HPDE6-E6E7 (cell line): Measurements from ENCODE around the gene AZGP1.
"Not testable (repeated sequence)": the region's sequence is repeated elsewhere in the genome, so short reads cannot be mapped to it uniquely, and the experiment has no call there.

Experiments
- DNase-seq: peaks from one replicate; pipeline ENCODE4 v3.0.0; 2011; ENCODE audit warnings: missing footprints; ENCODE audit errors: extremely low spot score

Gene AZGP1

DNA sequence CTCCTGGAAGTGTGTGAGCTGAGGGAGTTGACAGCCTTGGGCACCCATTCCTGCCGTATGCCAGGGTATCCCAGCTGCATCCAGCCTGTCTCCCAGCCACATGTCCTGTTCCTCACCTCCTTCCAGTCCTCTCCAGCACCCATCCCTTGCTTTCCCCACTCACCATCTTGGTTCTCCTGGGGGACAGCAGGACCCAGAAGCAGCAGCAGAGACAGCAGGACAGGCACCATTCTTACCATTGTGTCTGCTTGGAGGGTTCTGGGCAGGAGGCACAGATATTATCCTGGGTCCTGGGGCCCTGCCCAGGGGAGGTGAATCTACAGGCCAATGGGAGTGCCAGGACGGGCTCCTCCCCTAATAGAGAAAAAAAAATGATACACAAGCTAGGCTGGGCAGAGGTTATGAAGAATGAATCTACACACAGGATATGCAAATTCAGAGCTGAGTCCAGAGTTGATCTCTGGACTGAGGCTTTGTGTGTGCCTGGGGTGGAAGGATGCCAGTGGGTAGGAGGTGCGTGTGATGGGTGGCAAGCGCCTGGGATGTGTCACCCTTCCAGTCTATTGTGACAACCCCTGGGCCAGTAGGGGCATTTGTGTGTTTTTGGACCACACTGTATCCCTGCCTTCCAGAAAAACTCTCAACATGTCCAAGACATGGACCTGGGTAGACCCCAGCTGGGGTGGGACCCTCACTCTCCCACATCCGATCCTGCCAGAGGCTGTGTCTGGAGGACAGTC, at the start of gene AZGP1:
TSS of gene AZGP1 (minus strand) at position 250 of the 740 bp plus-strand sequence. CDS start at position 239, 11 bp downstream.
- no peak for DNase-seq

- DNase-seq: no peak
Observed at GRCh38 chr7:100024020-100024619, 48.3 kb upstream of the AZGP1 start.

DNA sequence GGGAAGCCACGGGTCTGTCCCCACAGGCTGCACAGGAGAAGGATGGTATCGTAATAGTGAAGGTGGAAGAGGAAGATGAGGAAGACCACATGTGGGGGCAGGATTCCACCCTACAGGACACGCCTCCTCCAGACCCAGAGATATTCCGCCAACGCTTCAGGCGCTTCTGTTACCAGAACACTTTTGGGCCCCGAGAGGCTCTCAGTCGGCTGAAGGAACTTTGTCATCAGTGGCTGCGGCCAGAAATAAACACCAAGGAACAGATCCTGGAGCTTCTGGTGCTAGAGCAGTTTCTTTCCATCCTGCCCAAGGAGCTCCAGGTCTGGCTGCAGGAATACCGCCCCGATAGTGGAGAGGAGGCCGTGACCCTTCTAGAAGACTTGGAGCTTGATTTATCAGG, 47.7 kb upstream of the AZGP1 start:
- no peak for DNase-seq

DNA sequence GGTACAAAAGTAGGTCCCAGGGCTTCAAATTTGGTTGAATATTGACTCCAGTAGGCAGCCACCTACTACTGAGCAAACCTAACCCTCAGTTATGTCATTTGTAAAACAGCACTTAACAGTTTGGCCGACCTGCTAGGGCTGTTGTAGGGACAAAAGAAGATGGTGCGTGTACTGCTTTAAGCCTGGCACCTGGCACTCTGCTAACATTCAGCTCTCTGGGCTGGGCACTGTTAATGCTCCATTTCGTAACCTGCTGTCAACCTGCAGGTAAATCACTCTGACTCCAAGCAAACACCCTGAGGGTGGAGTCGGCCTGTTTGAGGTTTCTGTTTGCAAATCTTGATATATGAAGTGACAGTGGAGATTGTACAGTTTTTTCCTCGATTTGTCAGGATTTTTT, 46.8 kb upstream of the AZGP1 start:
- DNase-seq: no peak

- no peak for DNase-seq
Observed at GRCh38 chr7:100021297-100021696, 45.5 kb upstream of the AZGP1 start.

- no peak for DNase-seq
Observed at GRCh38 chr7:100019908-100020307, 44.1 kb upstream of the AZGP1 start.

DNA sequence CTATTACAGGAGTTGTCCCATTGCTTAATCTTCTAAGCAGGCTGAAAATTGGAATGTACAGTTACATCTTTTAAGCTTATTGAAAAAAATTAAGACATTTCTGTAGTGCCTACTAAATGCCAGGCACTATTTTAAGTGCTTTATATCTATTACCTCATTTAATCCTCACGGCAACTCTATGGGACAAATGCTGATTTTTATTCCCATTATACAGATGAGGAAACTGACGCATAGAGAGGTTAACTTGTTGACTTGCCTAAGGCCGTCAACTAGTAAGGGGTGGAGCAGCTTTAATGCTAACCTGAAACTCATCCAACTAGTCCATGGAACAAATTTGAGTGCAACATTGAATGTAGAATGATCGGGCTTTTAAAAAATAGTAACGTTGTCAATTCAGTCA, 42.0 kb upstream of the AZGP1 start:
- DNase-seq: no peak

GRCh38 chr7:100017300-100017699, 41.5 kb upstream of the AZGP1 start:
- no peak for DNase-seq

DNA sequence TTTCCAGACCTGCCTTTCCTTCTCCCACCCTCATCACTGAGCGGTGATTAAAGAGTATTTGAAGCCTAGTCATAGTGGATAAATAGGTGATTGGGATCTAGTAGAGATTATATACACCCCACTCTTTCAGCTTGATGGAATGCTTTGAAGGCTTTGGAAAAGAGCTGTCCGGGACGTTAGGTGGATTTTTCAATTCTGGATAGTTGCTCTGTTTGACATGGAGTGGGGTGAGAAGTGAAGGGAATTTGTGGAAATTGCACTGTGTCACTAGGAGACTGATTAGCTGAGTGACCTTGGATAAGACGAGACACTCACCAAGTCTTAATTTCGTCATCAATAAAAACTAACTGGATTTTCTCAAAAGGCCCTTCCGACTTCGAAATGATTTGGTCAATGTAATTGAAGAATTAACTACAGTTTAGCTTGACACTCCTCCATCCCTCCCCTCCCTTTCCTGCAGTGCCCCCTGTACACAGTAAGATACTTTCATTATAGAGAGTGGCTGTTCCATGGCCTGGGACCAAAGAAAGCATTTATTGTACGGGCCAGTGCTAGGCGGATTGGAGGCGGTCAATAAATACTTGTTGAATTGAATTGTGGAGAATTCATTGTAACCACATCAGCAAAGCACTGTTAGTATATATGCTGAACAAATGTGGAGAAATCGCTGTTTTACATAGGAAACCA, 40.5 kb upstream of the AZGP1 start:
- DNase-seq: no peak

DNA sequence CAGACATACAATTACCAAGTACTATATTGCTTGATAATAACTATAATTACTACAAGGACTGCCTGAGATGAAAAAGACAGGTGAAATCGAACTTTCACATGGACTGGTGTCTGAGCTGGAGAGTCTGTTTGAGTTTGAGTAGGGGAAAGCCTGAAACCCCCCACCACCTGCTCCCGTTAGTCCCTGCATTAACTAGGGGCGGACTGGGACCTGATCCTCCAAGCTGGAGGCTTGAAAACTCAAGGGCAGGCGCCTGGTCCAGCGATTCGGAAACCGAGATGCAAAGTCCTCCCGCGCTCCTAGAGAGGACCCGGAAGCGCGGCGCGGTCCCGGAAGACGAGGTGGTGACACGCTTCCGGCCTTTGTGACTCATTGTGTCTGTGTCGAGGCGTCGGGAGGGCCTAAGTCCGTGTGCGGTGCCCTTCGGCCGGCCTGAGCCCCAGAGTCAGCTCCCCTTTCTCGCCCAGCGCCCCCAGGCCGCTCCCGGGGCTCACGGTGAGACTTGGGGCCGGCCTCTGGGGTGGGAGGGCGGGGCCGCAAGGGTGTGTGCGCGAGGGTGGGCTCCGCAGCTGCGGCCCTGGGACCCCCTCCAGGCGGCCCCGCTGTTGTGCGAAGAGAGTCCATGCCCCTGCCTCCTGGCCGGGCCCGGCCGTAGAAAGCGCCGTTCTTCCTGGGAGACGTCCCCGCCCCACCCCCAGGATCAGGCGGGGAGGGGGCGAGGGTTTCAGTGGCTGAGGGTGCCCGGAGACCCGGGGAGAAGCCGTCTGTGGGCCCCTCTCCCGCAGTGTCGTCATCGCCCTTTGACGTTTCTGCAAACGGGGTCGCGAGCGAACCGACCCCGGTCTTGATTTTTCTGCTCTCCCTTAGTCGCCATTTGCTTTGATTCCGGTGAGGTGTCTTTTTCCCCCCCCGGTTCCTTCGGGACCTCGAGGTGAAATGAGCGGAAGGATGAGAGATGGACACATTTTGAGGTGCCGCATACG, 39.7 kb upstream of the AZGP1 start, which contains the start of gene ZKSCAN1:
TSS of gene ZKSCAN1 (plus strand) at position 365 of the 983 bp plus-strand sequence. CDS start 7,911 bp downstream, outside the sequence.
- DNase-seq: peak; percentile 90

DNA sequence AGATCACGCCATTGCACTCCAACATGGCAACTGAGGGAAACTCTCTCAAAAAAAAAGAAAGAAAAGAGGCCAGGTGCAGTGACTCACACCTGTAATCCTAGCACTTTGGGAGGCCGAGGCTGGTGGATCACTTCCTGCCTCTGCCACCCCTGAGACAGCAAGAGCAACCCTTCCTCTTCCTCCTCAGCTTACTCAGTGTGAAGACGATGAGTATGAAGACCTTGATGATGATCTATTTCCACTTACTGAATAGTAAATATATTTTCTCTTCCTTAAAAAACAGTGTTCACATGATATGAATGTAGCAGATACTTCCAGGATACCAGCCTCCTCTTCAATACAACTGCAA, 37.5 kb upstream of the AZGP1 start:
- DNase-seq: no peak

DNA sequence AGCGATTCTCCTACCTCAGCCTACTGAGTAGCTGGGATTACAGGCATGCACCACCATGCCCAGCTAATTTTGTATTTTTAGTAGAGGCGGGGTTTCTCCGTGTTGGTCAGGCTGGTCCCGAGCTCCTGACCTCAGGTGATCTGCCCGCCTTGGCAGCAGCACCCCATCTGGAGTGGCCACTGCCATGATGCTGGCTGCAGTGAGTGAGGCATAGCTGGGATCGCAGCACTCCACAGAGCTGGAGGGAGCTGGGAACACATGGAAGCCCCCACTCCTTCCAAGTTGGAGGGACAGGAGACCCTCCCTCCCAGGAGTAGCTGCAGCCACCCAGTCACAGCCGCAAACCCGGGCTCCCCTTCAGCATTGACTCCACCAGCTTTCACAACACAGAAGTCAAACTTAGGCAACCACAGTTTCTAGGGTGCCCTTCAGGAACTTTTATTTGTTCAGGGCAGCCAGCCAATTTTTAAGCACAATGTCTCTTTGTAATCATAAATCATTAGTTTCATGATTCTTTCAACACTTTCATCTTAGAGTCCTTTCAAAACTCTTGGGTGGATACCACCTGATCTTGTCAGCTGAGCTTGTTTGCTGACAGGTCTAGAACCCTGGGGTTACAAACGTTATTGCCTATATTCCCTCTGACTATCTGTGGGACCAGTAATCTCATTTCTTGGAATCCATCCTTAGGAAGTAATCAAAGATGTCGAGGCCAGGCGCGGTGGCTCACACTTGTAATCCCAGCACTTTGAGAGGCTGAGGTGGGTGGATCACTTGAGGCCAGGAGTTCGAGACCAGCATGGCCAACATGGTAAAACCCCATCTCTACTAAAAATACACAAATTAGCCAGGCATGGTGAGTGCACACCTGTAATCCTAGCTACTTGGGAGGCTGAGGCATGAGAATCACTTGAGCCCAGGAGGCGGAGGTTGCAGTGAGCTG, 36.8 kb upstream of the AZGP1 start:
- DNase-seq: not testable (repeated sequence)

DNA sequence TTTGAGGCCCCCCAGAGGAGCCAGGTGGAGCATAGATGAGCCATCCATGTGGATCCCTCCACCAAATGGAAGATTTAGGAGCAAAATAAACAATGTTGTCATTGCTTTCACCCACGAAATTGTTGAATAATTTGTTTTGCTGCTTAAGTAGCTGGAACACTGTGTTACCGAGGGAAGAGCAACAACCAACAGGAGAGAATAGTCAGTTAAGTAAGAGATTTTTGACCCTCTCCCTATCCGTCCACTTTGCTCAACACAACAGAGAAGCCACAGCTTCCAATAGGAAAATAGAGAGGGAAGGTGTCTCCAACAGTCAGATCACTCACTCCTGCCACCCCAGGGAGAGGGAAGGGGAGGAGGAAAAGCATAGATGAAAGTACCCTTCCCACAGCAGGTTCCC, 35.7 kb upstream of the AZGP1 start:
- no peak for DNase-seq

GRCh38 chr7:100010901-100011300, 35.1 kb upstream of the AZGP1 start:
- DNase-seq: no peak

GRCh38 chr7:100009952-100010351, 34.1 kb upstream of the AZGP1 start:
- not testable (repeated sequence) for DNase-seq

DNA sequence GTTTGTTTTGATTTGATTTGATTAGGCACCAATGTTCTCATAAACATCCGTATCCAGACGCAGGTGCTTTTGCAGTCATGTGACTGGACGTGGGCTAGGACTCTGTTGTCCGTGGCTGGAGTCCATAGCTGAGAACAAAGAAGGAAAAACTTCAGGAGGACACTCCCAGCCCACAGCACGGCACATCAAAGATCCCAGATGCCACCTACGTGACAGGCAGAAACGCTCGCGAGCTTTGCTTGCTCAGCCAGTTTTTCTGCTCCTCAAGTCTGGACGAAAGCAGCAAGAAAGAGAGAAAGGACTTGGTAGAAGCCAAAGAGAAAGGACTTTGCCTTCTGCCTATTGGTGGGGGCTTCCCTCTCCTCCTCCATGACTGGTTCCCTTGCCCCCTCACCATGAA, 32.7 kb upstream of the AZGP1 start:
- DNase-seq: no peak

DNA sequence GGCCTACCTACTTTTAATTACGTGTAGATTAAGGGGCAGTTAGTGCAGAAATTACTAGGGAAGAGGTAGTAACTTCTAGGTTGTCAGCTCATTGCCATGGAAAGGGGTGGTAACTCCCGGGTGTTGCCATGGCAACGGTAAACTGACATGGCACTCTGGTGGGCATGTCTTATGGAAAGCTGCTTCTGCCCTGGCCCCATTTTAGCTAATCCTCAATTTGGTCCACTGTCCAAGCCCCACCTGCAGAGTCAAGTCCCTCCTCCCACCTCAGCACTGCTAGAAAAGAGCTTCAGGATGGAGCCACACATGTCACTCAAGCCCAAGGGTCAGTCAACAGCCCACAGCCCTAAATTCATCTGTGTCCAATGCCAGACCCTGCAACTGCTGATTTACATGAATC, 32.1 kb upstream of the AZGP1 start:
- DNase-seq: no peak

GRCh38 chr7:100003711-100004661, 28.2 kb upstream of the AZGP1 start:
- no peak for DNase-seq

GRCh38 chr7:100000239-100000638, 24.4 kb upstream of the AZGP1 start:
- no peak for DNase-seq
